Ishikawa (cell line): ENCODE measurements around the gene FSTL4.

Experiments used
- CEBPB ChIP-seq: IDR thresholded peaks from 2 replicates; pipeline ENCODE4 v1.6.1; 2012
- CREB1 ChIP-seq: IDR thresholded peaks from 2 replicates; pipeline ENCODE4 v1.6.1; 2012; ENCODE audit warnings: low read depth
- EGR1 ChIP-seq: IDR thresholded peaks from 2 replicates; pipeline ENCODE4 v1.6.1; 2012
- EP300 ChIP-seq: IDR thresholded peaks from 2 replicates; pipeline ENCODE4 v1.6.1; 2012; ENCODE audit warnings: borderline replicate concordance
- FOXM1 ChIP-seq: IDR thresholded peaks from 2 replicates; pipeline ENCODE4 v1.6.1; 2012; ENCODE audit warnings: low read depth, borderline replicate concordance
- MAX ChIP-seq: IDR thresholded peaks from 2 replicates; pipeline ENCODE4 v1.6.1; 2012
- NFIC ChIP-seq: IDR thresholded peaks from 2 replicates; pipeline ENCODE4 v1.6.1; 2012
- RAD21 ChIP-seq: IDR thresholded peaks from 2 replicates; pipeline ENCODE4 v1.6.1; 2012; ENCODE audit warnings: low read depth
- REST ChIP-seq: IDR thresholded peaks from 2 replicates; pipeline ENCODE4 v1.6.1; 2012; ENCODE audit warnings: low read depth, mild to moderate bottlenecking
- TAF1 ChIP-seq: IDR thresholded peaks from 2 replicates; pipeline ENCODE4 v1.6.1; 2012; ENCODE audit warnings: low read depth, mild to moderate bottlenecking
- TCF12 ChIP-seq: IDR thresholded peaks from 2 replicates; pipeline ENCODE4 v1.6.1; 2012; ENCODE audit warnings: low read depth
- TEAD4 ChIP-seq: IDR thresholded peaks from 2 replicates; pipeline ENCODE4 v1.6.1; 2012
- YY1 ChIP-seq: IDR thresholded peaks from 2 replicates; pipeline ENCODE4 v1.6.1; 2012; ENCODE audit warnings: low read depth
- ZBTB7A ChIP-seq: IDR thresholded peaks from 2 replicates; pipeline ENCODE4 v1.6.1; 2012; ENCODE audit warnings: low read depth
- TF ChIP-seq, protein P1 (sequence below): IDR thresholded peaks from 2 replicates; pipeline ENCODE4 v1.6.1; 2012

The FSTL4 gene

DNA sequence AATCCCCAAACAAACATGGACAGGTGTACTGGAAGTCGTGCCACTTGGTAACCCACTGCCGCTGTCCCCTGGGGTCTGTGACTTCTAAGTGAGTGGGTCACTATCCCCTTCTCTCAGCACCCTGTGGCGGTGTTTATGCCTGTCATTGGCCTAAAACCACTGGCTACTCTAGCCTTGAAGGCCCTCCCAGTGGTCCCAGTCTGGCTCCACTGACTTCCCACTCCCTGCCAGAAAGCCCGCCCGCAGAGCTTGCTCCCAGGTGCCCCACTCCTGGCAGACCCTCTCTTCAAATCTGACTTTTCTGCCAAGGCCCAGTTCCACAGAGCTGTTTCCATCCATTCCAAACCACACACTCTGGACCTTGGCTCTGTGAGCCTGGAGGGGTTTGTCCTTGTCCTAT, 286.0 kb downstream of the FSTL4 start:
- TF ChIP-seq TAF1 = no peak
- TF ChIP-seq EP300 = no peak
- no peak for TF ChIP-seq REST
- no peak for TF ChIP-seq RAD21
- no peak for TF ChIP-seq NFIC

DNA sequence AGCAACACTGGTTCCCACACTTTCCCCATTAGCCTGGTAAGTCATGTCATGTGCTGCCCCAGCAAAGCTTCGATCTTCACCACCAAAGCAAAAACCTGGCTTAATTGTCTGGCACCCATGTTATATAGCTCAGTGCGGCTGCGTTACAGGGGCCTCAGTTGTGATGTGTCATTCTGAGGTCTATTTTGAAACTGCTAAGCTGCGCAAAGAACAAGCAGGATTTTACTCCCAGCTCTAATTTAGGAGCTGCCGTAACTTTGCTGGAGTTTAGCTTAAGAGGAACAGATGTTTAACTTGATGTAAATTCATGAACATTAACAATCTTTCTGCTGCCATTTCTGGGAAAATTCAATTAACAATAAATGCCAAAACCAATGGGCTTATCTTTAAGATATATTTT, 286.5 kb downstream of the FSTL4 start:
- TF ChIP-seq EGR1 = no peak
- no peak for TF ChIP-seq CREB1
- no peak for TF ChIP-seq EP300
- TF ChIP-seq TEAD4 = no peak
- no peak for TF ChIP-seq REST
- no peak for TF ChIP-seq NFIC
- TF ChIP-seq CEBPB = no peak
- TF ChIP-seq MAX = no peak
- no peak for TF ChIP-seq TCF12
- no peak for TF ChIP-seq RAD21
- no peak for TF ChIP-seq TAF1

DNA sequence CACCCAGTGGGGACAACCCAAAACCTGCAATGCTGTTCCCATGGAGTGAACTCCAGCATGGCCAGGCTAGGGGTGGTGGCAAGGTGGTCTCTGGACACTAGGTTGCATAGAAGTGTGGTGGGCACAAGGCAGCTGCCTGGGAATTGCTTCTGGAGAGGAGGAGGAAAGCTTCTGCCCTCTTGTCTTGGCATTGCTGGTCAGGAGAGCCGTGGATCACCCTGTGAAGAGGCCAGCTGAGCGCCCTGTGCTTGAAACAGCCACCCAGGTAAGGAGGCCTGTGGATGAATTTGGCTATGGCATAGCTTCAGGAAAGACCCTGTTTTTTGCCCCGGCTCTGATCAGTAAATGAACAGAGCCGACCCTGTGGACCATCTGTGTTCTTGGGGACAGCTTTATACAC, 287.4 kb downstream of the FSTL4 start:
- TF ChIP-seq YY1 = no peak
- TF ChIP-seq CREB1 = no peak
- no peak for TF ChIP-seq TEAD4
- no peak for TF ChIP-seq TAF1
- no peak for TF ChIP-seq NFIC
- TF ChIP-seq EP300 = no peak
- TF ChIP-seq EGR1 = no peak
- no peak for TF ChIP-seq ZBTB7A
- TF ChIP-seq, protein P1, sequence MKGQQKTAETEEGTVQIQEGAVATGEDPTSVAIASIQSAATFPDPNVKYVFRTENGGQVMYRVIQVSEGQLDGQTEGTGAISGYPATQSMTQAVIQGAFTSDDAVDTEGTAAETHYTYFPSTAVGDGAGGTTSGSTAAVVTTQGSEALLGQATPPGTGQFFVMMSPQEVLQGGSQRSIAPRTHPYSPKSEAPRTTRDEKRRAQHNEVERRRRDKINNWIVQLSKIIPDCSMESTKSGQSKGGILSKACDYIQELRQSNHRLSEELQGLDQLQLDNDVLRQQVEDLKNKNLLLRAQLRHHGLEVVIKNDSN = no peak
- no peak for TF ChIP-seq FOXM1

DNA sequence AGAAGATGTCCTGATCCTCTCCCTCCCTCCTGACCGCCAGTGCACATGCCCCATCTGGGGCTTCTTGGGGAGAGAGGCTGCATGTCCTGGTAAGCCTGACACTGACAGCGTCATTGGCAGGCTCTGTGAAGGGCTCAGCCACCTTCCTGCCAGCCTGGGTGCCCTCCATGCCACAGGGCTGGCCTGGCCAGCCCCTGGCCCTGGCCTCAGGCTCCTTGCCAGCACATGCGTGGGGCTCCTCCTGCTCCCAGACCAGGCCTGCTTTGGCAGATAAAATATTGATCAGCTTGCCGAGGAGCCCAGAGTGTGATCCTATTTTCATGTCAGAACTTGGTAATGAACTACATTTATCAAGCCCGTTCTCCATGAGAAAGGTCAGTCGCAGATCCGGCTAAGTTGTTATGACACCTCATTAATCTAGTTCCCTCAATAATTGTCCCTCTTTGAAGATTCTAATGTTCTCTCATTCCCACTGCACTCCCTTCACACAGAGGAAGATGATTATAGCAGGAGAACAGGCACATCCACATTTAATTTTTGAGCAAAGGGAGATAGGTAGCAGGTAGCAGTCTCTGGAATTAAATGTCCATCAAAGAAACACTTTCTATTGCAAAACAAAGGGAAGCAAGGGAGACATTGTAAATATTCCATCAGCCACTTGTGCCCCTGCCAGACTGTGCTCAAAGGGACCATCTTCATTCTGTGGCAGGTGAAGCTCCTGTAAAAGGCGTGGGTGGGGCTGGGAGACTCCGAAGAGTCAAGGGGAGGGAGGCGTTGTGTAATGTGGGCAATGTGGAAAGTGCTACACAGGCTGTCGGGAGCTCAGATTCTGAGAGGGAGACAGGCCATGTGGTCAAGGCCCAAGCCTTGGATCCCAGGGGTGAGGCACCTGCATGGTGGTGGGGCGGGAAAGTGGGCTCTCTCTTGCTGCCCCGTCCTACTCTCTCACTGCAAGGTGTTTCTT, 288.6 kb downstream of the FSTL4 start:
- TF ChIP-seq TCF12 (no peak), TEAD4 (no peak), EP300 (no peak), REST (no peak), FOXM1 (no peak), CEBPB (no peak), CREB1 (no peak), NFIC (no peak), RAD21 (no peak), YY1 (no peak), EGR1 (no peak), MAX (no peak), TAF1 (no peak), ZBTB7A (no peak)
- TF ChIP-seq, protein P1 = no peak
